SKM-1 treated with dmso at 0.1 percent for 144 hours (cell line): Measurements from ENCODE around the gene PROC.
"Not testable (repeated sequence)": the region's sequence is repeated elsewhere in the genome, so short reads cannot be mapped to it uniquely, and the experiment has no call there.

ENCODE experiments used
- DNase-seq: peaks from one replicate; lab custom pipeline; 2025; ENCODE audit not compliant: unreplicated experiment; lab: John Stamatoyannopoulos, UW

Gene PROC

DNA sequence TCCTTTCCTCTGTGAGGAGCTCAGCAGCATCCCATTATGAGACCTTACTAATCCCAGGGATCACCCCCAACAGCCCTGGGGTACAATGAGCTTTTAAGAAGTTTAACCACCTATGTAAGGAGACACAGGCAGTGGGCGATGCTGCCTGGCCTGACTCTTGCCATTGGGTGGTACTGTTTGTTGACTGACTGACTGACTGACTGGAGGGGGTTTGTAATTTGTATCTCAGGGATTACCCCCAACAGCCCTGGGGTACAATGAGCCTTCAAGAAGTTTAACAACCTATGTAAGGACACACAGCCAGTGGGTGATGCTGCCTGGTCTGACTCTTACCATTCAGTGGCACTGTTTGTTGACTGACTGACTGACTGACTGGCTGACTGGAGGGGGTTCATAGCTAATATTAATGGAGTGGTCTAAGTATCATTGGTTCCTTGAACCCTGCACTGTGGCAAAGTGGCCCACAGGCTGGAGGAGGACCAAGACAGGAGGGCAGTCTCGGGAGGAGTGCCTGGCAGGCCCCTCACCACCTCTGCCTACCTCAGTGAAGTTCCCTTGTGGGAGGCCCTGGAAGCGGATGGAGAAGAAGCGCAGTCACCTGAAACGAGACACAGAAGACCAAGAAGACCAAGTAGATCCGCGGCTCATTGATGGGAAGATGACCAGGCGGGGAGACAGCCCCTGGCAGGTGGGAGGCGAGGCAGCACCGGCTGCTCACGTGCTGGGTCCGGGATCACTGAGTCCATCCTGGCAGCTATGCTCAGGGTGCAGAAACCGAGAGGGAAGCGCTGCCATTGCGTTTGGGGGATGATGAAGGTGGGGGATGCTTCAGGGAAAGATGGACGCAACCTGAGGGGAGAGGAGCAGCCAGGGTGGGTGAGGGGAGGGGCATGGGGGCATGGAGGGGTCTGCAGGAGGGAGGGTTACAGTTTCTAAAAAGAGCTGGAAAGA lies 7.6 kb downstream of the PROC start:
- no peak for DNase-seq

- DNase-seq = no peak
Observed at GRCh38 chr2:127426501-127427354, 8.5 kb downstream of the PROC start.

DNA sequence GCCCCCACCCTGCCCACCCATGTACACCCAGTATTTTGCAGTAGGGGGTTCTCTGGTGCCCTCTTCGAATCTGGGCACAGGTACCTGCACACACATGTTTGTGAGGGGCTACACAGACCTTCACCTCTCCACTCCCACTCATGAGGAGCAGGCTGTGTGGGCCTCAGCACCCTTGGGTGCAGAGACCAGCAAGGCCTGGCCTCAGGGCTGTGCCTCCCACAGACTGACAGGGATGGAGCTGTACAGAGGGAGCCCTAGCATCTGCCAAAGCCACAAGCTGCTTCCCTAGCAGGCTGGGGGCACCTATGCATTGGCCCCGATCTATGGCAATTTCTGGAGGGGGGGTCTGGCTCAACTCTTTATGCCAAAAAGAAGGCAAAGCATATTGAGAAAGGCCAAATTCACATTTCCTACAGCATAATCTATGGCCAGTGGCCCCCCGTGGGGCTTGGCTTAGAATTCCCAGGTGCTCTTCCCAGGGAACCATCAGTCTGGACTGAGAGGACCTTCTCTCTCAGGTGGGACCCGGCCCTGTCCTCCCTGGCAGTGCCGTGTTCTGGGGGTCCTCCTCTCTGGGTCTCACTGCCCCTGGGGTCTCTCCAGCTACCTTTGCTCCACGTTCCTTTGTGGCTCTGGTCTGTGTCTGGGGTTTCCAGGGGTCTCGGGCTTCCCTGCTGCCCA lies 9.3 kb downstream of the PROC start:
- DNase-seq = no peak

DNA sequence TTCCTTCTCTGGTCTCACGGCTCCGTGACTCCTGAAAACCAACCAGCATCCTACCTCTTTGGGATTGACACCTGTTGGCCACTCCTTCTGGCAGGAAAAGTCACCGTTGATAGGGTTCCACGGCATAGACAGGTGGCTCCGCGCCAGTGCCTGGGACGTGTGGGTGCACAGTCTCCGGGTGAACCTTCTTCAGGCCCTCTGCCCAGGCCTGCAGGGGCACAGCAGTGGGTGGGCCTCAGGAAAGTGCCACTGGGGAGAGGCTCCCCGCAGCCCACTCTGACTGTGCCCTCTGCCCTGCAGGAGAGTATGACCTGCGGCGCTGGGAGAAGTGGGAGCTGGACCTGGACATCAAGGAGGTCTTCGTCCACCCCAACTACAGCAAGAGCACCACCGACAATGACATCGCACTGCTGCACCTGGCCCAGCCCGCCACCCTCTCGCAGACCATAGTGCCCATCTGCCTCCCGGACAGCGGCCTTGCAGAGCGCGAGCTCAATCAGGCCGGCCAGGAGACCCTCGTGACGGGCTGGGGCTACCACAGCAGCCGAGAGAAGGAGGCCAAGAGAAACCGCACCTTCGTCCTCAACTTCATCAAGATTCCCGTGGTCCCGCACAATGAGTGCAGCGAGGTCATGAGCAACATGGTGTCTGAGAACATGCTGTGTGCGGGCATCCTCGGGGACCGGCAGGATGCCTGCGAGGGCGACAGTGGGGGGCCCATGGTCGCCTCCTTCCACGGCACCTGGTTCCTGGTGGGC lies 10.0 kb downstream of the PROC start:
- no peak for DNase-seq

- no peak for DNase-seq
Observed at GRCh38 chr2:127428815-127429109, 10.5 kb downstream of the PROC start.

- DNase-seq = no peak
Observed at GRCh38 chr2:127429291-127429690, 11.1 kb downstream of the PROC start.

DNA sequence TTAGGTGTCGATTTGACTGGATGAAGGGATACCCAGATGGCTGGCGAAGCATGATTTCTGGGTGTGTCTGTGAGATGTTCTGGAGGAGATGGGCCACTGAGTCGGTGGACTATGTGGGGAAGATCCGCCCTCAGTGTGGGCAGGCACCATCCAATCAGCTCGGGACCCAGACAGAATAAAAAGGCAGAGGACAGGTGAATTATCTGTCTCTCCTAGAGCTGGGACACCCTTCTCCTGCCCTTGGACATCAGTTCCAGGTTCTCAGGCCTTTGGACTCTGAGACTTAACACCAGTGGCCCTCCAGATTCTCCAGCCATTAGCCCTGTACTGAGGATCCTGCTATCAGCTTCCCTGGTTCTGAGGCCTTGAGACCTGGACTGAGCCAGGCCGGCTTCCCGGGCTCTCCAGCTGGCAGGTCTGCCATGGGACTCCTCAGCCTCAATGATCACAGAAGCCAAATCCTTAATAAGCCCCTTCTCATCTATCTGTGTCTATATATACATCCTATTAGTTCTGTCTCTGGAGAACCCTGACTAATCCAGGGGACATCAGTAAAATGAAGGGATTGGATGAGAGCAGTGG lies 11.7 kb downstream of the PROC start:
- DNase-seq = no peak

DNA sequence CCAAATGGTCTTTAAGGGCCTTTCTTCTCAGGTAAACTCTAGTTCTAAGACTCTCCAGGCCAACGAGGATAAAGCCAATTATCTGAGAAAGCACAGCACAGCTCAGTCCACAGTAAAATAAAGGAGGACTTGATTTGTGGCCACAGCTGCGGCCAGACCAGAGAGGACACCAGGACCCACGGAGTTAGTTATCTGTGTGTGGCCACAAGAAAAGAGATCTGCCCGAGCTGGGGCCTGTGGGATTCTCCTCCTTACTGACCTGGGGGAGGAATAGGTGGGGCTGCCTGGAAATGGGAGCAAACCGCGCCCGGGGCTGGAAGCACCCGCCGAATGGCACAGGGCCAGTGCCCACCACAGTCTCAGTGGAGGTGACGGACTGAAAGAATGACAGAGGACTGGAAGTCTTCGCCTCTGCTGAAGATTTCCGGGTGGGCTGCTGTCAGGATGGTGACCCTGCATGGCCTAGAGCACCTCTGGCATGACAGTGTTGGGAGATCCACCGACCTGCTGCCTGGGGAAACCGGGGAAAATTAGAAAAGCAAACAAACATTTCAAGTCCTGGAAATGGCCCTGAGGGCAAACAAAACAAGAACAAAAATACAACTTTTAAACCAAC lies 13.3 kb downstream of the PROC start:
- no peak for DNase-seq

- DNase-seq = no peak
Observed at GRCh38 chr2:127434515-127434914, 16.3 kb downstream of the PROC start.

- no peak for DNase-seq
Observed at GRCh38 chr2:127437056-127437455, 18.8 kb downstream of the PROC start.

DNA sequence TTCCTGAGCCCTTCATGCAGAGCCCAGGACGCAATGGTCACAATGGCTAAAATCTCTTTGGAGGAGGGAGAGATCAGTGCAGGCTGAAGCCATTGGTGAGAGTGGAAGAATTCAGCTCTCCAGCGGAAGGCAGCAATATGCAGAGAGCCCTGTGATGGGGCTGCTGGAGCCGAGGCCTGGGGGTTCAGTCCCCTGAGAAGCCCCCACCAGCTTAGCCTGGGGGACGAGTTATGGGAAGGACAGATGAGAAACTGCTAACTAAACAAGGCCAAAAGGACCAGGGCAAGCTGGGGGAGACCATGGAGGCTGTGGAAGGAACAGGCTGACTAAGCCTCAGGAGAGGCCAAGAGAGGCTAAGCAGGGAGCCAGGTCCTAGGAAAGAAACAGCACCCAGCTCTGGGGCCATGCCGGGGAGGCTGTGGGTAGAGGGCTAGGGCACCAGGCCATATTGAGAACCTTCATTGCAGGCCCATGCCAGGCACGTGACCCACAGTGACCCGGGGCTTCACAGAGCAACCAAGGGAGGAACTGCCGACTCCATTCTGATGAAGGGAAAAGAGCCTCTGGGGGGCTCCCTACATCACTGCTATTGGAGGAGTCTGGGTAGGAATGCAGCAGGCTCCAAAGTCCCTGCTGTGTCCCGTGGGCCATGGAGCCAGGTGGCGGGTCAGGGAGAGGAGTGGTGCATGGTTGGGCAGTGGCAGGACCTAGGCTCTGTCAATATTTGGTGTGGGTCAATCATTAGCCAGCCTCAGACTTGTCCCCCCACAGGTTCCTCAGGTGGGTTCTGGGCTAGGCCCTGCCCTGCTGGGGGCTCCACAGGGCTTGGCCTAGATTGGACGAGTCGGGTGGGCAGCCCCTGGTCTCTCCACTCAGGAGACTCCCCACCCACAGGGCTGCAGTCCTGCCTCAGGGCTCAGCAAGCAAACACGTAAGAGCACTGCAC lies 19.8 kb downstream of the PROC start:
- DNase-seq = no peak

DNA sequence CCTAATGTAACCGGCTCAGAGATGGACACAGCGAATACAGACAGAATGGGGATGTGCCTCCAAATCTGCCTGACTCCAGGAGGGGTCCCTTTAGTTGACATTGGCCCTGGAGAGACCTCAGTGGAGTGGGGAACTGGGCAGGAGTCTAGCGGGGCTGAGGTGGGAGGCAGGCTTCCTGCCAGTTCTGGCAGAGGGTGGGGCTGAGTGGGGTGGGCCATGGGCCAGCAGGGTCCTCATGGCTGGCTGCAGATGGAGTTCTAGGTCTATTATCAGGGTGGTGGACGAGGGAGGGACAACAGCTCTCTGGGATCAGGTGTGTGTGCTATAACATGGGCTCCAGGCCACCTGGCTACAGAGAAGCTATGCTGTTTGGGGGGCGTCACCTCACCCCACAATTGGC lies 21.1 kb downstream of the PROC start:
- no peak for DNase-seq

- no peak for DNase-seq
Observed at GRCh38 chr2:127448526-127448925, 30.3 kb downstream of the PROC start.

DNA sequence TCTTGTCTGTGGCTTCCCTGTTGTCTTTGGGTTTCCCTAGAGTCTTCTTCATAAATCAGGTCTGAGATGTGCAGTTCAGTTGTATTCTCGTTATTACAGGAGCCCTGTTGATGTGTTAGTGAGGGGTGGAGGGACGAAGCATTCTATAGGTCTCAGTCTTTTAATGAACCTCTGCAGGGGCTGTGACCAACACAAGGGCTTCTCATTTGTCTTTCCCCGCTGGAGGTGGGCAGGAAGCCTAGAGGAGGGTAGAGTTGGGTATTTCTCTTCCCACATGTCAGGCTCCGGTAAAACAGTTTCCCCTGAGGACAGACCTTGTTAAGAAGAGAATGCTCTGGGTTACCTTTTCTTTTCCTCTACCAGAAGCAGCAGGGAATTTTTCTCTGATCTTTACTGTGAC lies 31.2 kb downstream of the PROC start:
- DNase-seq = no peak

DNA sequence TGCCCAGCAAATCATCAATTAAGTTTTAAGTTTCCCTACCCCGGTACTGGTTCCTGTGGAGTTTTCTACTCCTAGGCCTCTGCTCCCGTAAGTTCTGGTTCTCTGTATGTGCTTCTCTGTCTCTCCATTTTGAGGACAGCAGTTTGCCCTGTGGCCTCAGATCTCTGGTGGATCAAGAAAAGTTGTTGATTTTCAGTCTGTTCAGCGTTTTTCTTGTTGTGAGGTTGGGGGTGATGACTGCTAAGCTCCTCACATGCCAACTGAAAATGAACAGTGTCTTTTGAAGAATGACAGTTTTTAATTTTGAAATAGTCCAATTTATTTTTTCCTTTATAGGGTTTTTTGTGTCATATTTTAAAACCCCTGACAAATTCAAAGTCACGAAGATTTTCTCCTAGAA lies 31.7 kb downstream of the PROC start:
- no peak for DNase-seq

DNA sequence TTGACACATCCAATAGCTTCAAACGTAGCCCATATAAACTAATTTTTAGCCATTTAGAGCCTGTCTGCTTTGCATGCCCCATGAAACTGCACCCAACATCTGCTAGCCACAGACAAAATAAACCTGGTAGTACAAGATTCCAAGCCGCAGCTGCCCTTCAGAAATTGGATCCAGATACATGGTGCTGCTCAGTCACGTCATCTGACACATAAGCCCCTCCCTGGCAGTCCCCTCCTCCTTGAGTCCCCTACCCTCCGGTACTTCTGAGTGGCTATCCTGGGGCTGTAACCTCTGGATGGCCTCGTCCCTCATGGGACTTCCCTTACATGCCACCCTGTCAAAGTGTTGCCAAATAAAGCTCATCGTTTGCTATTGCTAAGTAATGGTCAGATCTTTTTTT lies 33.8 kb downstream of the PROC start:
- no peak for DNase-seq

DNA sequence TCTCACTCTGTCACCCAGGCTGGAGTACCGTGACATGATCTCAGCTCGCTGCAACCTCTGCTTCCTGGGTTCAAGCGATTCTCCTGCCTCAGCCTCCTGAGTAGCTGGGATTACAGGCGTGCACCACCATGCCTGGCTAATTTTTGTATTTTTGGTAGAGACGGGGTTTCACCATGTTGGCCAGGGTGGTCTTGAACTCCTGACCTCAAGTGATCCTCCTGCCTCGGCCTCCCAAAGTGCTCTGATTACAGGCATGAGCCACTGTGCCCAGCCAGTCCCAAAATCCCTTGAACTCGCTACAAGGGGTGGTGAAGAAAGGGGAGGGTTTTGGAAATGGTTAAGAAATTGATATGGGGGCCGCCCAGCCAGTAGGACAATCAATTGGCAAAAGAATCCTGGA lies 34.2 kb downstream of the PROC start:
- DNase-seq = not testable (repeated sequence)

DNA sequence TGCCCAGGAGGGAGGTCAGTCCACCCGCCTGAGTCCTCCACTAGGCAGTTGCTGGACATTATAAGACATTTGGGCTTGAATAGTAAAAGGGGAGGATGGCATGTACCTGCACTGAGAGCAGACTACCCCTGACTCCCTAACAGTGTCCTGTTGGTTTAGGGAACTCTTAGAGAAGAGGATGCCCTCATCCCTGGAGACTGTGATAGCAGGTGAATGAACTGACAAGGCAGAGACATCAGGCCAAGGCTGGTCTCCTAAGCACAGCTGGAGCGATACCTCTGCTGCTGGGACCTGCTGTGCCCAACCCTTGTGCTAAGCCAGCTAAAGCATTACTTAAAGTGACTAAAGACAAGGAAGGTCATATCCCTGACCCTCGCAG lies 34.8 kb downstream of the PROC start:
- no peak for DNase-seq
